Epithelial cell of proximal tubule (primary cell): Measurements from ENCODE around the gene SERGEF. TPM values are rescaled to one million over a fixed set of nuclear protein-coding genes. Genes with fewer than 3 reads are reported as not detected.

Experiments used
- DNase-seq: peaks from one replicate; pipeline ENCODE4 v3.0.0-alpha.2; 2011; ENCODE audit warnings: low read depth
- H3K4me3 ChIP-seq: 2 replicates; pipeline ENCODE4 v1.5.1; 2011; ENCODE audit warnings: low read depth, mild to moderate bottlenecking, low read length
- CTCF ChIP-seq: conservative IDR thresholded peaks from 2 replicates; pipeline ENCODE4 v1.5.1; 2012; ENCODE audit warnings: low read depth, mild to moderate bottlenecking, low read length
- total RNA-seq: library from RNA; depleted of rRNA; stranded (reverse); fragments of >200 nt; gene quantifications from 2 replicates; pipeline ENCODE4 v1.2.3, GENCODE V29; 2015

Gene SERGEF
- total RNA-seq, 1 donor from 2014 or later, result 30.6 TPM

- no peak overlapping the region for H3K4me3 ChIP-seq
- DNase-seq, result no peak
- no peak for TF ChIP-seq CTCF
Measured at GRCh38 chr11:17917556-17917955, 95.3 kb downstream of the SERGEF start.

GRCh38 chr11:17915500-17916143 is 97.2 kb downstream of the SERGEF start:
- no peak overlapping the region for H3K4me3 ChIP-seq
- no peak for TF ChIP-seq CTCF
- no peak for DNase-seq

GRCh38 chr11:17914957-17915356 is 97.9 kb downstream of the SERGEF start:
- no peak for TF ChIP-seq CTCF
- DNase-seq, result no peak
- no peak overlapping the region for H3K4me3 ChIP-seq

GRCh38 chr11:17907046-17907445 is 105.8 kb downstream of the SERGEF start:
- no peak overlapping the region for H3K4me3 ChIP-seq
- no peak for TF ChIP-seq CTCF
- no peak for DNase-seq

- no peak overlapping the region for H3K4me3 ChIP-seq
- DNase-seq, result no peak
- peak; percentile 10 for TF ChIP-seq CTCF
Measured at GRCh38 chr11:17906436-17906835, 106.4 kb downstream of the SERGEF start.

GRCh38 chr11:17905477-17905876 is 107.4 kb downstream of the SERGEF start:
- DNase-seq, result no peak
- H3K4me3 ChIP-seq, result no peak overlapping the region
- no peak for TF ChIP-seq CTCF

- H3K4me3 ChIP-seq, result no peak overlapping the region
- no peak for TF ChIP-seq CTCF
- DNase-seq, result no peak
Measured at GRCh38 chr11:17901481-17901880, 111.4 kb downstream of the SERGEF start.
